ENCODE measurements around the gene ANKRD53.
"Not testable (repeated sequence)": the region's sequence is repeated elsewhere in the genome, so short reads cannot be mapped to it uniquely, and the experiment has no call there.

The ANKRD53 gene

GRCh38 chr2:71008342-71008741 lies 29.9 kb downstream of the ANKRD53 start:
- TF ChIP-seq, protein P1, sequence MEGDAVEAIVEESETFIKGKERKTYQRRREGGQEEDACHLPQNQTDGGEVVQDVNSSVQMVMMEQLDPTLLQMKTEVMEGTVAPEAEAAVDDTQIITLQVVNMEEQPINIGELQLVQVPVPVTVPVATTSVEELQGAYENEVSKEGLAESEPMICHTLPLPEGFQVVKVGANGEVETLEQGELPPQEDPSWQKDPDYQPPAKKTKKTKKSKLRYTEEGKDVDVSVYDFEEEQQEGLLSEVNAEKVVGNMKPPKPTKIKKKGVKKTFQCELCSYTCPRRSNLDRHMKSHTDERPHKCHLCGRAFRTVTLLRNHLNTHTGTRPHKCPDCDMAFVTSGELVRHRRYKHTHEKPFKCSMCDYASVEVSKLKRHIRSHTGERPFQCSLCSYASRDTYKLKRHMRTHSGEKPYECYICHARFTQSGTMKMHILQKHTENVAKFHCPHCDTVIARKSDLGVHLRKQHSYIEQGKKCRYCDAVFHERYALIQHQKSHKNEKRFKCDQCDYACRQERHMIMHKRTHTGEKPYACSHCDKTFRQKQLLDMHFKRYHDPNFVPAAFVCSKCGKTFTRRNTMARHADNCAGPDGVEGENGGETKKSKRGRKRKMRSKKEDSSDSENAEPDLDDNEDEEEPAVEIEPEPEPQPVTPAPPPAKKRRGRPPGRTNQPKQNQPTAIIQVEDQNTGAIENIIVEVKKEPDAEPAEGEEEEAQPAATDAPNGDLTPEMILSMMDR (IDR thresholded peaks at IDR 0.05; ENCODE audit: extremely low read depth, missing control alignments): no peak
- DNase-seq (ENCODE audit: low spot score): no peak

DNA sequence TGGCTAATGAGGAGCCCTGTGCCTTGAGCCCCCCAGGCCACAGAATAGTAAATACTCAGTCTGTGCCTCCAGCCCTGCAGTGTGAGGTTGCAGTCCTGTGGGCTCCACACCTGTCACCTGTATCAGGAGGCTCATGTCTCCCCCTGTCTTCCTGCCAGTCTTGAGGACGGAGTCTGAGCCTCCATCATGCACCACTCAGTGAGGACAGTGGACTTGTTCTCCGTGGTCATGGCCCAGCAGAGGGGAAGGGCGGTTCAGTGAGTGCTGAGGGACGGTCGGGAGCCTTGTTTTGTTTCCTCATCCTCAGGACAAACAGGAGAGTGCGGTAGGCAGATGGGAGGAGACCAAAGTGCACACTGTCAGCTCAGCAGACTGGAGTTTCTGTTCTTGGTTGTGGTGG lies 33.4 kb downstream of the ANKRD53 start:
- not testable (repeated sequence) for DNase-seq (ENCODE audit: low spot score)

GRCh38 chr2:71018625-71019024 lies 40.2 kb downstream of the ANKRD53 start:
- DNase-seq (ENCODE audit: low spot score): no peak
- TF ChIP-seq, protein P1 (IDR thresholded peaks at IDR 0.05; ENCODE audit: extremely low read depth, missing control alignments): no peak

- DNase-seq (ENCODE audit: low spot score): not testable (repeated sequence)
These were observed 41.6 kb downstream of the ANKRD53 start for GRCh38 chr2:71019989-71020388.

DNA sequence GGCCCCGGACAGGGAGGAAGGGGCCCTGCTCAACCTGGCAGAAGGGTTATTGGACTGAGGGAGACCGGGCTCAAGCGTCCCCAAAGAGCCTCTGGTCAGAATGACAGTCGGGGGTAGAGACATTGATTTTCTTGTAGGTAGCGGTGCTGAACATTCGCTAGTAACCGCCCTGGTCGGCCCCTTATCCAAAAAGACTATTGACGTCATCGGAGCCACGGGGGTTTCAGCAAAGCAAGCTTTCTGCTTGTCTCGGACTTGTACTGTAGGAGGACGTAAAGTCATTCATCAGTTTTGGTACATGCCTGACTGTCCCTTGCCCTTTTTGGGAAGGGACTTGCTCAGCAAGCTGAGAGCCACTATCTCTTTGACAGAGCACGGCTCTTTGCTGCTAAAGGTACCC lies 43.0 kb downstream of the ANKRD53 start:
- not testable (repeated sequence) for DNase-seq (ENCODE audit: low spot score)

DNA sequence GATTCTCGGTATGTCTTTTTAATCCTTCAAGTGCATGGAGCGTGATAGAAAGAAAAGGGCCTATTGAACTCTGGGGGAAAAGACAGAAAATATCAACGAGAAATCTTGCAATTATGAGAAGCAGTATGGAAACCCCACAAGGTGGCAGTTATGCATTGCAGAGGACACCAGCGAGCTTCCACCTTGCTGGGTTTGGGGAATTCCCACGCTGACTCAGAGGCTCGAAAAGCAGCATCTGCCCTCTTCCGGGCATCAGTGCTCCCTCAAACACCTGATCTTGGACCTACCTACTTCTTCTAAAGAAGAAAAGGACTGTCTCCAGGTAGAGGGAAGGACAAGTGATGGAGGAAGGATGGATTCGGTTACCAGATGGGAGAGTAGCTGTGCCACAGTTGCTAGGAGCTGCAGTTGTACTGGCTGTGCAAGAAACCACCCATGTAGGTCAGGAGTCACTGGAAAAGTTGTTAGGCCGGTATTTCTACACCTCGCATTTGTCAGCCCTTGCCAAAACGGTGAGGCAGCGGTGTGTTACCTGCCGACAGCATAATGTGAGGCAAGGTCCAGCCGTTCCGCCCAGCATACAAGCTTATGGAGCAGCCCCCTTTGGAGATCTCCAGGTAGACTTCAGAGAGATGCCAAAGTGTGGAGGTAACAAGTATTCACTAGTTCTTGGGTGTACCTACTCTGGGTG lies 45.3 kb downstream of the ANKRD53 start:
- TF ChIP-seq, protein P1 (IDR thresholded peaks at IDR 0.05; ENCODE audit: extremely low read depth, missing control alignments): peak; percentile 22

More for the DNA sequence above, 45.3 kb downstream of the ANKRD53 start:
- DNase-seq (ENCODE audit: low spot score): peak; percentile 11
